Thoracic aorta (tissue), 2 donors: ENCODE data around the gene DPH7. TPM values are rescaled to one million over a fixed set of nuclear protein-coding genes. Genes with fewer than 3 reads are reported as not detected.

ENCODE experiments used
- ATAC-seq: fragments of 150-250 bp; one replicate; pipeline ENCODE4 v1.8.0; 2017; ENCODE audit warnings: low read depth; ENCODE audit not compliant: insufficient number of reproducible peaks, low FRiP score
- DNase-seq: peaks from one replicate; pipeline ENCODE4 v3.0.0-alpha.2; 2020; ENCODE audit warnings: low spot score
- H3K27ac ChIP-seq, 2 donors: fragments of 200-600 bp; sonication (generic); 1 replicate in 1 of 2; 2 replicates in 1 of 2; pipeline ENCODE4 v1.5.1; 2016; ENCODE audit warnings: mild to moderate bottlenecking in 2 of 2, moderate library complexity in 2 of 2
- H3K27me3 ChIP-seq: fragments of 200-600 bp; sonication (generic); replicated peaks from 2 replicates; pipeline ENCODE4 v1.6.0; 2016; ENCODE audit warnings: mild to moderate bottlenecking; ENCODE audit not compliant: insufficient read depth
- H3K36me3 ChIP-seq: fragments of 200-600 bp; sonication (generic); one replicate; pipeline ENCODE4 v1.5.1; 2016
- H3K4me1 ChIP-seq, 2 donors: fragments of 200-600 bp; sonication (generic); 1 replicate in 1 of 2; 2 replicates in 1 of 2; pipeline versions ENCODE4 v1.5.1 to v1.6.0; 2016; ENCODE audit warnings: low read depth in 2 of 2, mild to moderate bottlenecking in 1 of 2; ENCODE audit not compliant: control insufficient read depth in 1 of 2
- H3K4me3 ChIP-seq: fragments of 200-600 bp; sonication (generic); 2 replicates; pipeline ENCODE4 v1.5.1; 2016; ENCODE audit warnings: mild to moderate bottlenecking
- H3K9me3 ChIP-seq: fragments of 200-600 bp; sonication (generic); 2 replicates; pipeline ENCODE4 v1.5.1; 2016
- CTCF ChIP-seq: fragments of 200-600 bp; sonication (generic); IDR thresholded peaks from one replicate; pipeline ENCODE4 v1.5.1; 2019; ENCODE audit warnings: antibody characterized with exemption
- total RNA-seq, 2 donors: library from RNA; depleted of rRNA; stranded (reverse); fragments of >200 nt; gene quantifications; one replicate each; pipeline versions ENCODE4 v1.1.0 to v1.2.3, GENCODE V29; 2016

DPH7 gene
- total RNA-seq, 2 donors from 2014 or later, result 36.8 to 43.7 TPM

GRCh38 chr9:137588891-137589290 is 10.2 kb upstream of the DPH7 start:
- Histone ChIP-seq H3K9me3 (no peaks in the 10 kb centered on the region), H3K27me3 (no peaks in the 10 kb centered on the region), H3K36me3 (peaks cover 17% of the 10 kb centered on the region), H3K27ac (no peak overlapping the region), H3K4me1 (peaks cover 9 to 14% of the 10 kb centered on the region in 2 donors), H3K4me3 (no peak overlapping the region)
- DNase-seq (no peak), ATAC-seq (no peak)
- no peak for TF ChIP-seq CTCF

- Histone ChIP-seq H3K36me3 (peaks cover 17% of the 10 kb centered on the region), H3K27ac (no peak overlapping the region), H3K27me3 (no peaks in the 10 kb centered on the region), H3K4me3 (no peak overlapping the region), H3K9me3 (no peaks in the 10 kb centered on the region), H3K4me1 (peaks cover 9 to 14% of the 10 kb centered on the region in 2 donors)
- TF ChIP-seq CTCF, result no peak
- no peak for ATAC-seq
- no peak for DNase-seq
These were observed 9.6 kb upstream of the DPH7 start for GRCh38 chr9:137588311-137588710.

GRCh38 chr9:137586854-137587253 is 8.1 kb upstream of the DPH7 start:
- H3K4me3 ChIP-seq, result no peak overlapping the region
- no peaks in the 10 kb centered on the region for H3K27me3 ChIP-seq
- no peak for ATAC-seq
- H3K36me3 ChIP-seq, result peaks cover 25% of the 10 kb centered on the region
- no peak for TF ChIP-seq CTCF
- DNase-seq, result no peak
- H3K4me1 ChIP-seq, result peaks cover 9 to 14% of the 10 kb centered on the region in 2 donors
- H3K9me3 ChIP-seq, result no peaks in the 10 kb centered on the region
- no peak overlapping the region for H3K27ac ChIP-seq

- ATAC-seq (no peak), DNase-seq (no peak)
- Histone ChIP-seq H3K27ac (no peak overlapping the region), H3K4me3 (no peak overlapping the region), H3K9me3 (no peaks in the 10 kb centered on the region), H3K4me1 (peaks cover 0 to 11% of the 10 kb centered on the region in 2 donors), H3K27me3 (no peaks in the 10 kb centered on the region), H3K36me3 (peaks cover 25% of the 10 kb centered on the region)
- TF ChIP-seq CTCF, result no peak
These were observed 5.2 kb upstream of the DPH7 start for GRCh38 chr9:137583957-137584356.

GRCh38 chr9:137583347-137583746 is 4.6 kb upstream of the DPH7 start:
- H3K27ac ChIP-seq, result no peak overlapping the region
- TF ChIP-seq CTCF, result no peak
- peaks cover 25% of the 10 kb centered on the region for H3K36me3 ChIP-seq
- H3K27me3 ChIP-seq, result no peaks in the 10 kb centered on the region
- no peak overlapping the region for H3K4me3 ChIP-seq
- H3K9me3 ChIP-seq, result no peaks in the 10 kb centered on the region
- ATAC-seq (no peak), DNase-seq (no peak)
- H3K4me1 ChIP-seq, result peaks cover 0 to 10% of the 10 kb centered on the region in 2 donors
